CD4-positive, alpha-beta T cell (primary cell): Measurements from ENCODE around the gene NVL. TPM values are rescaled to one million over a fixed set of nuclear protein-coding genes. Genes with fewer than 3 reads are reported as not detected.

Experiments used
- ATAC-seq: fragments of 200-7000 bp; cut with Tn5 transposase; one replicate; pipeline ENCODE4 v1.10.0; 2022; ENCODE audit warnings: mild to moderate bottlenecking; ENCODE audit not compliant: poor library complexity
- CTCF ChIA-PET: fragments of 350-600 bp; sonication (Branson Sonifier 250); formaldehyde crosslinking; loops from one replicate; lab custom pipeline; 2021; ENCODE audit warnings: antibody characterized with exemption, inconsistent platforms; lab: Charles Lee
- POLR2A ChIA-PET: fragments of 350-600 bp; sonication (Branson Sonifier 250); formaldehyde crosslinking; loops from one replicate; lab custom pipeline; 2021; ENCODE audit warnings: antibody characterized with exemption, inconsistent platforms; lab: Charles Lee
- DNase-seq, 14 experiments: peaks; one replicate each; pipeline ENCODE4 v3.0.0-alpha.2; 2013 to 2020; ENCODE audit warnings: mixed read lengths in 2 of 14
- H3K27ac ChIP-seq, 2 donors: one replicate each; pipeline versions ENCODE4 v1.5.1 to v1.7.0; 2013; ENCODE audit warnings: low read length in 2 of 2, low read depth in 1 of 2, mild to moderate bottlenecking in 1 of 2
- H3K27me3 ChIP-seq, 2 experiments: 1 replicate in 1 of 2; 2 replicates in 1 of 2; pipeline versions ENCODE4 v1.6.1 to v1.7.0; 2013; ENCODE audit warnings: low read length in 2 of 2, control low read depth in 1 of 2, mild to moderate bottlenecking in 1 of 2, moderate library complexity in 1 of 2; ENCODE audit not compliant: insufficient read depth in 2 of 2, control insufficient read depth in 1 of 2
- H3K36me3 ChIP-seq: one replicate; pipeline ENCODE4 v1.6.1; 2013; ENCODE audit warnings: low read length, control low read depth; ENCODE audit not compliant: insufficient read depth
- H3K4me1 ChIP-seq: one replicate; pipeline ENCODE4 v1.6.1; 2013; ENCODE audit warnings: low read length, control low read depth; ENCODE audit not compliant: insufficient read depth
- H3K4me3 ChIP-seq: one replicate; pipeline ENCODE4 v1.5.1; 2013; ENCODE audit warnings: mild to moderate bottlenecking, low read length, moderate library complexity
- H3K9me3 ChIP-seq, 2 experiments: 1 replicate in 1 of 2; 2 replicates in 1 of 2; pipeline versions ENCODE4 v1.6.1 to v1.7.0; 2013; ENCODE audit warnings: low read length in 2 of 2, mild to moderate bottlenecking in 2 of 2, control low read depth in 1 of 2, moderate library complexity in 1 of 2; ENCODE audit not compliant: control insufficient read depth in 1 of 2, insufficient read depth in 1 of 2
- H3K27ac Mint-ChIP-seq: one replicate; pipeline ENCODE4 v1.8.0; 2020; ENCODE audit warnings: mixed read lengths
- H3K27me3 Mint-ChIP-seq: one replicate; pipeline ENCODE4 v1.8.0; 2021; ENCODE audit warnings: mixed read lengths
- H3K36me3 Mint-ChIP-seq: one replicate; pipeline ENCODE4 v1.8.0; 2021; ENCODE audit warnings: low read depth, mixed read lengths
- H3K4me1 Mint-ChIP-seq: one replicate; pipeline ENCODE4 v1.8.0; 2021; ENCODE audit warnings: low read depth, mixed read lengths
- H3K4me3 Mint-ChIP-seq: one replicate; pipeline ENCODE4 v1.8.0; 2020; ENCODE audit warnings: mild to moderate bottlenecking, mixed read lengths
- H3K9me3 Mint-ChIP-seq: one replicate; pipeline ENCODE4 v1.8.0; 2020; ENCODE audit warnings: mixed read lengths
- CTCF ChIP-seq: fragments of 200-600 bp; IDR thresholded peaks from one replicate; pipeline ENCODE4 v1.8.0; 2022; ENCODE audit warnings: antibody characterized with exemption, mild to moderate bottlenecking
- intact Hi-C, 2 experiments: fragments of 100-400 bp; cut with DNase I in 1 of 2; cut with micrococcal nuclease in 1 of 2; formaldehyde crosslinking; loops; one replicate each; pipeline versions ENCODE4 v1.15.1 to v1.9.0; 2023 to 2025; cut with DNase I, micrococcal nuclease
- total RNA-seq, 174 experiments: library from RNA in 2 of 174; stranded (reverse) in 2 of 174; gene quantifications; one replicate each; pipeline ENCODE4 v1.2.3 and lab custom pipeline; 2021 to 2026

The NVL gene
- total RNA-seq, 2 experiments from 2014 or later = 14.9 to 18.5 TPM

GRCh38 chr1:224201383-224201782 is 128.6 kb downstream of the NVL start:
- Mint-ChIP-seq H3K27me3 (no peaks in the 10 kb centered on the region), H3K27ac (no peak overlapping the region), H3K9me3 (no peaks in the 10 kb centered on the region), H3K4me3 (no peak overlapping the region), H3K4me1 (peaks cover 13% of the 10 kb centered on the region), H3K36me3 (no peaks in the 10 kb centered on the region)
- ATAC-seq (no peak), DNase-seq (no peak)
- H3K9me3 ChIP-seq = no peaks in the 10 kb centered on the region
- ChIA-PET CTCF (interaction anchor here (0.9 kb wide), 1 partner anchor 19 kb away, joined by 3 read pairs; no protein-coding TSS in a partner anchor), POLR2A (no interaction called here)
- peaks cover 12% of the 10 kb centered on the region for H3K4me1 ChIP-seq
- H3K27ac ChIP-seq = no peak overlapping the region
- intact Hi-C loops = no loop called here
- H3K4me3 ChIP-seq = no peak overlapping the region
- H3K36me3 ChIP-seq = no peaks in the 10 kb centered on the region
- TF ChIP-seq CTCF = no peak
- no peaks in the 10 kb centered on the region for H3K27me3 ChIP-seq

DNA sequence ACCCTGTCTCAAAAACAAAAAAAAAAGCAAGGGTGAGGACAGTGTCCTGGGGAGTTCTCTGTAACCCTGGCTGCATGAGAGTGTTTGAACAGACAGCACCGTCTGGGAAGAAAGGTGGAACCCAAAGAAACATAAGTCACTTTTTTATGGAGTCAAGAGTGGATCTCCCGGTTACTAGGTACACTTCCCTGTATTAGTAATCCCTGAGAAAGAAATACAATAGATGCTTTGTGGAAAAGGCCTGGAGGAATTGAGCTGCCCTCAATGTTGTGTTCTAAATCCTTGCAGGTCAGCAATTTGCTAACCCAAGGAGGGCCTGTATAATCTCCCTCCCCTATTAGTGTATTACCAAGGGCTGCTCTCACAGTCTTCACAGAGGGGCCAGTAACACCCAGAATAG is 130.3 kb downstream of the NVL start:
- intact Hi-C loops = no loop called here
- H3K9me3 ChIP-seq = no peaks in the 10 kb centered on the region
- Mint-ChIP-seq H3K27me3 (no peaks in the 10 kb centered on the region), H3K4me3 (no peak overlapping the region), H3K27ac (no peak overlapping the region), H3K9me3 (no peaks in the 10 kb centered on the region), H3K4me1 (peaks cover 2% of the 10 kb centered on the region), H3K36me3 (peaks cover 9% of the 10 kb centered on the region)
- TF ChIP-seq CTCF = no peak
- peaks cover 3% of the 10 kb centered on the region for H3K36me3 ChIP-seq
- DNase-seq (no peak), ATAC-seq (no peak)
- H3K4me1 ChIP-seq = peaks cover 2% of the 10 kb centered on the region
- H3K27me3 ChIP-seq = no peaks in the 10 kb centered on the region
- ChIA-PET POLR2A (interaction anchor here (0.6 kb wide), 1 partner anchor 162 kb away, joined by 5 read pairs; no protein-coding TSS in a partner anchor), CTCF (no interaction called here)
- no peak overlapping the region for H3K27ac ChIP-seq
- H3K4me3 ChIP-seq = no peak overlapping the region

GRCh38 chr1:224198572-224198971 is 131.4 kb downstream of the NVL start:
- Histone ChIP-seq H3K27me3 (no peaks in the 10 kb centered on the region), H3K36me3 (peaks cover 7% of the 10 kb centered on the region), H3K4me1 (no peaks in the 10 kb centered on the region), H3K9me3 (no peaks in the 10 kb centered on the region), H3K27ac (no peak overlapping the region), H3K4me3 (no peak overlapping the region)
- Mint-ChIP-seq H3K27me3 (no peaks in the 10 kb centered on the region), H3K4me3 (no peak overlapping the region), H3K4me1 (peaks cover 5% of the 10 kb centered on the region), H3K27ac (no peak overlapping the region), H3K9me3 (no peaks in the 10 kb centered on the region), H3K36me3 (peaks cover 17% of the 10 kb centered on the region)
- DNase-seq (no peak), ATAC-seq (no peak)
- ChIA-PET CTCF (no interaction called here), POLR2A (no interaction called here)
- intact Hi-C loops = no loop called here
- no peak for TF ChIP-seq CTCF
